Measurements from ENCODE around the gene TNK2. TPM values are rescaled to one million over a fixed set of nuclear protein-coding genes. Genes with fewer than 3 reads are reported as not detected.
A peak's percentile ranks its signal among the peaks of the same experiment; 100 is the strongest.

Gene TNK2
- total and polyA plus RNA-seq, 12 donors: 3.4 to 161 (median 24.7) TPM

DNA sequence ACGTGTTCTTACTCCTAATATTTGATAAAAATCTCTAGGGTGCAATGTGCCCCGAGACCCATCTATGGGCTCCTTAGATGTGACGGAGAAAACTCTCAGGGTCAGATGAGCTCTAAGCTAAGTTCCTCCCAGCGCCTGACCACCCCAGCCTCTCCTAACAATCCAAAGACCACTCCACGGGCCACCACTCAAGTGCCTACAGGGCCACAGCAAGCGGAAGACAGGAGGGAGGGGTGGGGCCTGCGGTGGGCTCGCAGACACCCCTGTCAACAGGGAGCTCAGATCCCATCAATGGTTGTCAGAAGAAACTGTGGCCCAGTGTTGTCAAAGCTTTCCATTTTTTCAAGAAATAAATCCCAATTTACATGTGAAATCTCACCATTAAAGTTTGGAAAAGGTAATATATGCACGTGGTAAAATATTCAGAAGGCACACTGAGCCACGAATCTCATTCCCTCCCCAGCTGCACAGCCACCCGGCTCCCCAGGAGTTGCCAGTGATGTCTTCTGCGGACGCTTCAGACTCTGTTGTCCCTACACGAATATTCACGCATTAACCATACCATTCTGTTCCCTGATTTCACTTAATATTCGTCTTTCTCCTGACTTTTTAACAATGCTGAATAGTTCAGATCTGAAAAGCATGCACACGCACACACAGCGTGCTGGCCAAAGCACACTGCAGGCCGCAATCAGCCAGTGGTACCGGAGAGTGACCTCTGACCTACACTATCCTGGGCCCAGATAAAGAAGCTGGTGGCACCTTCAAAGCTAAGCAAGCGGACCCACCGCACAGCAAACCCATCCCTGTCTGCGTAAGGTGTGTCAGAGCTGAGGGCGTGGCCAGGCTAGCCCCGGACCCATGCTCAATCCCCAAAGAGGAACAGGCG, 19.1 kb downstream of the TNK2 start:
- H3K4me1 ChIP-seq (replicated peaks in 1 of 2): peaks cover 0 to 22% of the 10 kb centered on the region in 2 donors

DNA sequence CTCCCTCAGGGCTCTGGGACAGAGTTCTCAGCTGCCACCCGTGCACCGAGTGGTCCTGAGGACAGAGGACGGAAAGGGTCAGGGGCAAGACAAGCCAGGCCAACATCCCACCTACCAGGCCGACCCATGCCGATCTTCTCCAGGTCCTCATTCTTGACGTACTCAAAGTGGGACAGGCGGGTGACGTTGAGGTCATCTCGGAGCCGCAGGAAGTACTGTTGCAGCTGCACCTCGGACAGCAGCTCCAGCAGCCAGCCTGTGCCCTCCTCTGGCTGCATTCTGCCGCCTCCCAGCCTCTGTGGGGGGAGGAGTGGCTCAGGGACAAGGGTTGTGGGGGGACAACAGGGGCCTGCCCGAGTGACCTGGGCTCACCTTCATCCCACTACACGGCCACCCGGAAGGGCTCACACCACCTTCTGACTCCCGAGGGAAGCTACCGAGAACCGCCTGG, 20.0 kb downstream of the TNK2 start:
- no peaks in the 10 kb centered on the region for H3K9me3 ChIP-seq (replicated peaks in 1 of 3)
- 82 to 93% (median 89%) methylated on average over 9 to 18 of the region's 18 CpGs for WGBS, 4 donors
- intact Hi-C loops (cut with DNase I): no loop called here
- no peak overlapping the region for H3K27ac ChIP-seq
- H3K4me3 ChIP-seq: no peak overlapping the region
- peaks cover 0 to 14% of the 10 kb centered on the region in 2 donors for H3K4me1 ChIP-seq (replicated peaks in 1 of 2)
- TF ChIP-seq POLR2A (IDR thresholded peaks at IDR 0.05): no peak
- no peak for TF ChIP-seq CTCF (IDR thresholded peaks at IDR 0.05)
- no peaks in the 10 kb centered on the region for H3K27me3 ChIP-seq
- no peak for DNase-seq
- peaks cover 0 to 17% of the 10 kb centered on the region in 2 donors for H3K36me3 ChIP-seq (replicated peaks in 1 of 2)

More for the DNA sequence above, 19.1 kb downstream of the TNK2 start:
- Histone ChIP-seq H3K27ac (no peak overlapping the region), H3K9me3 (replicated peaks in 1 of 3) (no peaks in the 10 kb centered on the region), H3K4me3 (no peak overlapping the region), H3K27me3 (no peaks in the 10 kb centered on the region), H3K36me3 (replicated peaks in 1 of 2) (peaks cover 0 to 12% of the 10 kb centered on the region in 2 donors)
- WGBS, 4 donors: 89 to 93% (median 92%) methylated on average over 23 to 26 of the region's 26 CpGs
- no peak for DNase-seq
- intact Hi-C loops (cut with DNase I): no loop called here
- no peak for TF ChIP-seq POLR2A (IDR thresholded peaks at IDR 0.05)
- TF ChIP-seq CTCF (IDR thresholded peaks at IDR 0.05): no peak

DNA sequence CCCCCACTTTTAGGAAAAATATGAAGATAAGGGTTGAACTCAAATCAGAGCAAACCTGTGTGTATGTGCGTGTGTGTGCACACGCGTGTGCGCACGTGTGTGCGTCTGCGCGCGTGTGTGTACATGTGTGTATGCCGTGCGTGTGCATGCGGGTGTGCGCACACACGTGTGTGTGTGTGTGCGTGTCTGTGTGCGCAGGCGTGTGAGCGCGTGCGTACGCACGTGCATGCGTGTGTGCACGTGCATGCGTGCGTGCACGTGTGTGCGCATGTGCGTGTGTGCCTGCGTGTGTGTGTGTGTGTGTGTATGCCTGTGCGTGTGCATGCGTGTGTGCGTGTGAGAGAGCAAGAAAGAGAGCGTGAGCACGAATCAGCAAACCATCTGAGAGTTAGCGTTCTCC, 20.7 kb downstream of the TNK2 start:
- 92 to 96% (median 94%) methylated on average over 36 of the region's 36 CpGs for WGBS, 4 donors
- Histone ChIP-seq H3K9me3 (replicated peaks in 1 of 3) (no peaks in the 10 kb centered on the region), H3K36me3 (replicated peaks in 1 of 2) (peaks cover 0 to 21% of the 10 kb centered on the region in 2 donors), H3K4me1 (replicated peaks in 1 of 2) (peaks cover 0 to 7% of the 10 kb centered on the region in 2 donors), H3K4me3 (no peak overlapping the region), H3K27me3 (no peaks in the 10 kb centered on the region), H3K27ac (no peak overlapping the region)
- intact Hi-C loops (cut with DNase I): no loop called here
- DNase-seq: no peak
- TF ChIP-seq CTCF (IDR thresholded peaks at IDR 0.05): no peak
- TF ChIP-seq POLR2A (IDR thresholded peaks at IDR 0.05): no peak

GRCh38 chr3:195886181-195887141, 21.9 kb downstream of the TNK2 start:
- H3K9me3 ChIP-seq (replicated peaks in 1 of 3): no peaks in the 10 kb centered on the region
- no peaks in the 10 kb centered on the region for H3K27me3 ChIP-seq
- peak overlapping the region in 2 of 5 donors; percentile 64 to 69 for H3K27ac ChIP-seq
- 83 to 91% (median 87%) methylated on average over 32 to 34 of the region's 34 CpGs for WGBS, 4 donors
- no peak for TF ChIP-seq CTCF (IDR thresholded peaks at IDR 0.05)
- no peak for TF ChIP-seq POLR2A (IDR thresholded peaks at IDR 0.05)
- peaks cover 0 to 32% of the 10 kb centered on the region in 2 donors for H3K36me3 ChIP-seq (replicated peaks in 1 of 2)
- no peak overlapping the region for H3K4me3 ChIP-seq
- intact Hi-C loops (cut with DNase I): no loop called here
- DNase-seq: peak in 5 of 7 donors; percentile 45 to 80 (median 56)
- H3K4me1 ChIP-seq (replicated peaks in 1 of 2): peaks cover 0 to 7% of the 10 kb centered on the region in 2 donors

Measured in adrenal gland (tissue), 12 donors.